Activated B cell treated with CpG ODN at 0.5 μM for 24 hours (primary cell): ENCODE results near the gene TTC4. TPM values are rescaled to one million over a fixed set of nuclear protein-coding genes. Genes with fewer than 3 reads are reported as not detected.

ENCODE experiments used
- ATAC-seq: fragments of 200-7000 bp; cut with Tn5 transposase; one replicate; pipeline ENCODE4 v1.10.0; 2021; ENCODE audit warnings: low read depth, mild to moderate bottlenecking, moderate library complexity
- CTCF ChIA-PET: fragments of 350-600 bp; sonication (Branson Sonifier 250); formaldehyde crosslinking; loops from one replicate; lab custom pipeline; 2021; ENCODE audit warnings: antibody characterized with exemption; lab: Charles Lee
- POLR2A ChIA-PET: fragments of 350-600 bp; sonication (Branson Sonifier 250); formaldehyde crosslinking; loops from one replicate; lab custom pipeline; 2021; ENCODE audit warnings: antibody characterized with exemption; lab: Charles Lee
- DNase-seq: peaks from one replicate; pipeline ENCODE4 v3.0.0; 2022
- H3K27ac Mint-ChIP-seq: one replicate; pipeline ENCODE4 v1.8.0; 2020; ENCODE audit warnings: mixed read lengths
- H3K27me3 Mint-ChIP-seq: one replicate; pipeline ENCODE4 v1.8.0; 2021; ENCODE audit warnings: mixed read lengths
- H3K36me3 Mint-ChIP-seq: one replicate; pipeline ENCODE4 v1.8.0; 2021; ENCODE audit warnings: low read depth, mixed read lengths
- H3K4me1 Mint-ChIP-seq: one replicate; pipeline ENCODE4 v1.8.0; 2021; ENCODE audit warnings: mixed read lengths
- H3K4me3 Mint-ChIP-seq: one replicate; pipeline ENCODE4 v1.8.0; 2020; ENCODE audit warnings: mild to moderate bottlenecking, mixed read lengths
- H3K9me3 Mint-ChIP-seq: one replicate; pipeline ENCODE4 v1.8.0; 2020; ENCODE audit warnings: mixed read lengths
- CTCF ChIP-seq: fragments of 200-600 bp; IDR thresholded peaks from one replicate; pipeline ENCODE4 v1.8.0; 2022; ENCODE audit warnings: antibody characterized with exemption, mild to moderate bottlenecking
- intact Hi-C: fragments of 100-400 bp; cut with micrococcal nuclease; formaldehyde crosslinking; loops from one replicate; pipeline ENCODE4 v1.15.1; 2024
- total RNA-seq: library from RNA; stranded (reverse); gene quantifications from 2 replicates; pipeline ENCODE4 v1.2.3, GENCODE V29; 2022

The TTC4 gene
- total RNA-seq, 1 donor from 2014 or later = 30.8 TPM

- intact Hi-C loops = no loop called here
- H3K27me3 Mint-ChIP-seq = peaks cover 14% of the 10 kb centered on the region
- ChIA-PET CTCF (no interaction called here), POLR2A (no interaction called here)
- no peaks in the 10 kb centered on the region for H3K4me1 Mint-ChIP-seq
- no peak overlapping the region for H3K4me3 Mint-ChIP-seq
- TF ChIP-seq CTCF = no peak
- no peak for DNase-seq
- no peaks in the 10 kb centered on the region for H3K9me3 Mint-ChIP-seq
- no peak for ATAC-seq
- H3K27ac Mint-ChIP-seq = no peak overlapping the region
- no peaks in the 10 kb centered on the region for H3K36me3 Mint-ChIP-seq
Measured at GRCh38 chr1:54695764-54696163, 19.9 kb upstream of the TTC4 start.

GRCh38 chr1:54696262-54696661 lies 19.4 kb upstream of the TTC4 start:
- Mint-ChIP-seq H3K27me3 (peaks cover 14% of the 10 kb centered on the region), H3K4me3 (no peak overlapping the region), H3K4me1 (no peaks in the 10 kb centered on the region), H3K36me3 (no peaks in the 10 kb centered on the region), H3K27ac (no peak overlapping the region), H3K9me3 (no peaks in the 10 kb centered on the region)
- ChIA-PET CTCF (no interaction called here), POLR2A (no interaction called here)
- TF ChIP-seq CTCF = no peak
- ATAC-seq (no peak), DNase-seq (no peak)
- intact Hi-C loops = no loop called here

- H3K27ac Mint-ChIP-seq = no peak overlapping the region
- POLR2A ChIA-PET = no interaction called here
Measured at GRCh38 chr1:54697896-54698295, 17.8 kb upstream of the TTC4 start.

GRCh38 chr1:54698346-54698745 lies 17.3 kb upstream of the TTC4 start:
- ChIA-PET CTCF (no interaction called here), POLR2A (no interaction called here)
- H3K27me3 Mint-ChIP-seq = peaks cover 17% of the 10 kb centered on the region
- H3K36me3 Mint-ChIP-seq = no peaks in the 10 kb centered on the region
- H3K27ac Mint-ChIP-seq = no peak overlapping the region
- H3K4me1 Mint-ChIP-seq = no peaks in the 10 kb centered on the region
- H3K9me3 Mint-ChIP-seq = no peaks in the 10 kb centered on the region
- TF ChIP-seq CTCF = no peak
- no peak for DNase-seq
- intact Hi-C loops = no loop called here
- ATAC-seq = no peak
- no peak overlapping the region for H3K4me3 Mint-ChIP-seq

More at GRCh38 chr1:54697896-54698295, 17.8 kb upstream of the TTC4 start:
- ATAC-seq = no peak
- intact Hi-C loops = no loop called here
- Mint-ChIP-seq H3K27me3 (peaks cover 17% of the 10 kb centered on the region), H3K9me3 (no peaks in the 10 kb centered on the region), H3K4me3 (no peak overlapping the region), H3K4me1 (no peaks in the 10 kb centered on the region), H3K36me3 (no peaks in the 10 kb centered on the region)
- DNase-seq = no peak
- TF ChIP-seq CTCF = no peak
- CTCF ChIA-PET = no interaction called here

- H3K36me3 Mint-ChIP-seq = no peaks in the 10 kb centered on the region
- CTCF ChIA-PET = no interaction called here
- intact Hi-C loops = no loop called here
- no peak overlapping the region for H3K27ac Mint-ChIP-seq
- no peaks in the 10 kb centered on the region for H3K9me3 Mint-ChIP-seq
- POLR2A ChIA-PET = no interaction called here
- TF ChIP-seq CTCF = no peak
- peaks cover 20% of the 10 kb centered on the region for H3K27me3 Mint-ChIP-seq
- ATAC-seq (no peak), DNase-seq (no peak)
- no peak overlapping the region for H3K4me3 Mint-ChIP-seq
- H3K4me1 Mint-ChIP-seq = no peaks in the 10 kb centered on the region
Measured at GRCh38 chr1:54699936-54700525, 15.6 kb upstream of the TTC4 start.
